Karpas-422 (cell line): ENCODE data around the gene ACOT12. TPM values are rescaled to one million over a fixed set of nuclear protein-coding genes. Genes with fewer than 3 reads are reported as not detected.

ENCODE experiments used
- DNase-seq: peaks from one replicate; pipeline ENCODE4 v3.0.0-alpha.2; 2015
- H2AFZ ChIP-seq: fragments of 200-600 bp; sonication (generic); 2 replicates; pipeline ENCODE4 v1.6.1; 2014; ENCODE audit warnings: antibody characterized with exemption, low read length, mixed read lengths
- H3K27ac ChIP-seq: fragments of 200-600 bp; sonication (generic); 2 replicates; pipeline ENCODE4 v1.5.1; 2014; ENCODE audit warnings: mild to moderate bottlenecking, low read length, moderate library complexity
- H3K27me3 ChIP-seq: fragments of 200-600 bp; sonication (generic); 2 replicates; pipeline ENCODE4 v1.6.1; 2014; ENCODE audit warnings: low read length, mixed read lengths
- H3K36me3 ChIP-seq: fragments of 200-600 bp; sonication (generic); 2 replicates; pipeline ENCODE4 v1.6.1; 2014; ENCODE audit warnings: low read length, mixed read lengths; ENCODE audit not compliant: insufficient read depth
- H3K4me1 ChIP-seq: fragments of 200-600 bp; sonication (generic); 2 replicates; pipeline ENCODE4 v1.6.1; 2014; ENCODE audit warnings: mild to moderate bottlenecking, low read length, mixed read lengths
- H3K4me2 ChIP-seq: fragments of 200-600 bp; sonication (generic); 2 replicates; pipeline ENCODE4 v1.6.1; 2014; ENCODE audit warnings: low read length, low read depth, mild to moderate bottlenecking; ENCODE audit not compliant: poor library complexity, severe bottlenecking
- H3K4me3 ChIP-seq: fragments of 200-600 bp; sonication (generic); 2 replicates; pipeline ENCODE4 v1.5.1; 2014; ENCODE audit warnings: mild to moderate bottlenecking, antibody characterized with exemption, low read length, mixed read lengths
- H3K79me2 ChIP-seq: fragments of 200-600 bp; sonication (generic); 2 replicates; pipeline ENCODE4 v1.6.1; 2014; ENCODE audit warnings: mild to moderate bottlenecking, low read length, mixed read lengths
- H3K9ac ChIP-seq: fragments of 200-600 bp; sonication (generic); 2 replicates; pipeline ENCODE4 v1.6.0; 2014; ENCODE audit warnings: low read length
- H3K9me2 ChIP-seq: fragments of 200-600 bp; sonication (generic), shearing (Covaris generic); replicated peaks from 2 replicates; pipeline ENCODE4 v1.6.0; 2014; ENCODE audit warnings: mild to moderate bottlenecking, low read length, moderate library complexity; ENCODE audit not compliant: insufficient read depth
- H3K9me3 ChIP-seq: fragments of 300-700, 200-600 bp; sonication (generic); 2 replicates; pipeline ENCODE4 v1.6.1; 2014; ENCODE audit warnings: low read length, mixed read lengths
- H4K20me1 ChIP-seq: fragments of 200-600 bp; sonication (generic); 2 replicates; pipeline ENCODE4 v1.6.1; 2014; ENCODE audit warnings: mild to moderate bottlenecking, antibody characterized with exemption, low read length, low read depth; ENCODE audit not compliant: insufficient read depth
- total RNA-seq: library from RNA; depleted of rRNA; stranded (reverse); fragments of >200 nt; shearing (Covaris generic); gene quantifications from 2 replicates; pipeline ENCODE4 v1.2.3, GENCODE V29; 2014; ENCODE audit warnings: low replicate concordance

The ACOT12 gene
- total RNA-seq, 1 experiment from 2014 or later: 0.26 TPM

- Histone ChIP-seq H2AFZ (no peak overlapping the region), H3K36me3 (peaks cover 25% of the 10 kb centered on the region; the same call in 1 of the 2 replicates), H3K9ac (no peak overlapping the region), H3K4me2 (no peak overlapping the region), H3K9me2 (no peaks in the 10 kb centered on the region), H3K27me3 (no peaks in the 10 kb centered on the region), H3K79me2 (0 out of 2 replicates have a peak, but pooled peaks cover 2% of the 10 kb centered on the region), H4K20me1 (no peaks in the 10 kb centered on the region), H3K4me1 (peaks cover 13% of the 10 kb centered on the region), H3K27ac (no peak overlapping the region), H3K4me3 (no peak overlapping the region), H3K9me3 (no peaks in the 10 kb centered on the region)
- no peak for DNase-seq
Observed at GRCh38 chr5:81313278-81313677, 80.7 kb downstream of the ACOT12 start.

GRCh38 chr5:81310402-81311063, 83.4 kb downstream of the ACOT12 start:
- Histone ChIP-seq H3K9me2 (no peaks in the 10 kb centered on the region), H3K9ac (no peak overlapping the region)

GRCh38 chr5:81308836-81309235, 85.1 kb downstream of the ACOT12 start:
- H4K20me1 ChIP-seq: no peaks in the 10 kb centered on the region
- no peaks in the 10 kb centered on the region for H3K27me3 ChIP-seq
- no peaks in the 10 kb centered on the region for H3K9me2 ChIP-seq
- H2AFZ ChIP-seq: no peak overlapping the region
- H3K9ac ChIP-seq: no peak overlapping the region
- H3K27ac ChIP-seq: no peak overlapping the region
- H3K4me3 ChIP-seq: no peak overlapping the region
- no peak overlapping the region for H3K4me2 ChIP-seq
- peaks cover 30% of the 10 kb centered on the region for H3K79me2 ChIP-seq
- H3K9me3 ChIP-seq: no peaks in the 10 kb centered on the region
- H3K36me3 ChIP-seq: peaks cover 33% of the 10 kb centered on the region
- DNase-seq: no peak
- H3K4me1 ChIP-seq: peaks cover 2% of the 10 kb centered on the region; the same call in 1 of the 2 replicates

More at GRCh38 chr5:81310402-81311063, 83.4 kb downstream of the ACOT12 start:
- Histone ChIP-seq H3K4me3 (no peak overlapping the region), H3K4me1 (no peaks in the 10 kb centered on the region), H3K4me2 (no peak overlapping the region), H3K9me3 (no peaks in the 10 kb centered on the region), H4K20me1 (no peaks in the 10 kb centered on the region), H3K27me3 (no peaks in the 10 kb centered on the region), H3K27ac (no peak overlapping the region), H3K79me2 (peaks cover 13% of the 10 kb centered on the region; the same call in 1 of the 2 replicates), H3K36me3 (peaks cover 25% of the 10 kb centered on the region; the same call in 1 of the 2 replicates), H2AFZ (no peak overlapping the region)
- DNase-seq: no peak

GRCh38 chr5:81305785-81306184, 88.1 kb downstream of the ACOT12 start:
- Histone ChIP-seq H3K9me3 (no peaks in the 10 kb centered on the region), H3K79me2 (peaks cover 59% of the 10 kb centered on the region), H3K4me3 (no peak overlapping the region), H3K4me2 (no peak overlapping the region), H3K9ac (no peak overlapping the region), H3K9me2 (no peaks in the 10 kb centered on the region), H3K27ac (no peak overlapping the region), H3K36me3 (peaks cover 13% of the 10 kb centered on the region), H3K4me1 (peaks cover 19% of the 10 kb centered on the region), H2AFZ (no peak overlapping the region), H4K20me1 (no peaks in the 10 kb centered on the region), H3K27me3 (no peaks in the 10 kb centered on the region)
- no peak for DNase-seq

- no peak overlapping the region for H3K27ac ChIP-seq
- peaks cover 38% of the 10 kb centered on the region for H3K4me1 ChIP-seq
- peak overlapping the region; percentile 86 for H3K4me2 ChIP-seq
- no peaks in the 10 kb centered on the region for H3K27me3 ChIP-seq
- no peaks in the 10 kb centered on the region for H3K9me2 ChIP-seq
- no peaks in the 10 kb centered on the region for H3K9me3 ChIP-seq
- H3K4me3 ChIP-seq: no peak overlapping the region
- H2AFZ ChIP-seq: no peak overlapping the region
- H4K20me1 ChIP-seq: no peaks in the 10 kb centered on the region
- peaks cover 8% of the 10 kb centered on the region for H3K36me3 ChIP-seq
- H3K9ac ChIP-seq: no peak overlapping the region
- peaks cover 77% of the 10 kb centered on the region for H3K79me2 ChIP-seq
- no peak for DNase-seq
Observed at GRCh38 chr5:81303563-81303962, 90.4 kb downstream of the ACOT12 start.

GRCh38 chr5:81302596-81302995, 91.3 kb downstream of the ACOT12 start:
- H3K9ac ChIP-seq: peak overlapping the region; percentile 88

GRCh38 chr5:81301271-81302015, 92.5 kb downstream of the ACOT12 start, which contains the start of gene ZCCHC9:
ZCCHC9 (plus strand) TSS chr5:81301587; CDS start chr5:81304758, 3,171 bp downstream.
- no peaks in the 10 kb centered on the region for H3K27me3 ChIP-seq
- peak within 1 kb of the TSS; percentile 88 for H3K9ac ChIP-seq
- peak within 1 kb of the TSS; percentile 73; the same call in 1 of the 2 replicates for H2AFZ ChIP-seq
- no peaks in the 10 kb centered on the region for H4K20me1 ChIP-seq
- no peaks in the 10 kb centered on the region for H3K9me2 ChIP-seq
- no peaks in the 10 kb centered on the region for H3K9me3 ChIP-seq
- peaks cover 8% of the 10 kb centered on the region for H3K36me3 ChIP-seq
- peak within 1 kb of the TSS; percentile 86 for H3K4me2 ChIP-seq
- H3K27ac ChIP-seq: peak within 1 kb of the TSS; percentile 63
- H3K79me2 ChIP-seq: peaks cover 94% of the 10 kb centered on the region
- peak; percentile 98 for DNase-seq
- H3K4me1 ChIP-seq: peaks cover 53% of the 10 kb centered on the region
- peak within 1 kb of the TSS; percentile 88 for H3K4me3 ChIP-seq

More at GRCh38 chr5:81302596-81302995, 91.3 kb downstream of the ACOT12 start:
- no peaks in the 10 kb centered on the region for H3K27me3 ChIP-seq
- H3K36me3 ChIP-seq: peaks cover 8% of the 10 kb centered on the region
- H3K9me2 ChIP-seq: no peaks in the 10 kb centered on the region
- no peak overlapping the region for H2AFZ ChIP-seq
- H3K4me3 ChIP-seq: peak overlapping the region; percentile 88
- DNase-seq: no peak
- peaks cover 87% of the 10 kb centered on the region for H3K79me2 ChIP-seq
- H3K9me3 ChIP-seq: no peaks in the 10 kb centered on the region
- peaks cover 48% of the 10 kb centered on the region for H3K4me1 ChIP-seq
- no peak overlapping the region for H3K27ac ChIP-seq
- H3K4me2 ChIP-seq: peak overlapping the region; percentile 86
- no peaks in the 10 kb centered on the region for H4K20me1 ChIP-seq

- no peaks in the 10 kb centered on the region for H3K27me3 ChIP-seq
- H3K4me2 ChIP-seq: peak overlapping the region; percentile 86
- no peaks in the 10 kb centered on the region for H4K20me1 ChIP-seq
- peaks cover 91% of the 10 kb centered on the region for H3K79me2 ChIP-seq
- H3K36me3 ChIP-seq: peaks cover 8% of the 10 kb centered on the region
- peak overlapping the region; percentile 61; the same call in 1 of the 2 replicates for H2AFZ ChIP-seq
- DNase-seq: no peak
- H3K9me2 ChIP-seq: no peaks in the 10 kb centered on the region
- H3K9ac ChIP-seq: peak overlapping the region; percentile 88
- H3K4me1 ChIP-seq: peaks cover 53% of the 10 kb centered on the region
- H3K4me3 ChIP-seq: peak overlapping the region; percentile 88
- peak overlapping the region; percentile 63 for H3K27ac ChIP-seq
- H3K9me3 ChIP-seq: no peaks in the 10 kb centered on the region
Observed at GRCh38 chr5:81300921-81301270, 93.0 kb downstream of the ACOT12 start.
